Activated gamma-delta T cell (primary cell): Measurements from ENCODE around the gene SPINT1.

Source experiments
- DNase-seq: peaks from one replicate; lab custom pipeline; 2025; lab: John Stamatoyannopoulos, UW

SPINT1 gene

GRCh38 chr15:40893019-40893670, 49.3 kb downstream of the SPINT1 start:
- no peak for DNase-seq

- DNase-seq: peak; percentile 94
Observed at GRCh38 chr15:40893733-40894680, 50.2 kb downstream of the SPINT1 start, which contains the start of gene VPS18. Gene VPS18 (plus strand): TSS chr15:40894450. CDS start chr15:40894769, 319 bp downstream.

DNA sequence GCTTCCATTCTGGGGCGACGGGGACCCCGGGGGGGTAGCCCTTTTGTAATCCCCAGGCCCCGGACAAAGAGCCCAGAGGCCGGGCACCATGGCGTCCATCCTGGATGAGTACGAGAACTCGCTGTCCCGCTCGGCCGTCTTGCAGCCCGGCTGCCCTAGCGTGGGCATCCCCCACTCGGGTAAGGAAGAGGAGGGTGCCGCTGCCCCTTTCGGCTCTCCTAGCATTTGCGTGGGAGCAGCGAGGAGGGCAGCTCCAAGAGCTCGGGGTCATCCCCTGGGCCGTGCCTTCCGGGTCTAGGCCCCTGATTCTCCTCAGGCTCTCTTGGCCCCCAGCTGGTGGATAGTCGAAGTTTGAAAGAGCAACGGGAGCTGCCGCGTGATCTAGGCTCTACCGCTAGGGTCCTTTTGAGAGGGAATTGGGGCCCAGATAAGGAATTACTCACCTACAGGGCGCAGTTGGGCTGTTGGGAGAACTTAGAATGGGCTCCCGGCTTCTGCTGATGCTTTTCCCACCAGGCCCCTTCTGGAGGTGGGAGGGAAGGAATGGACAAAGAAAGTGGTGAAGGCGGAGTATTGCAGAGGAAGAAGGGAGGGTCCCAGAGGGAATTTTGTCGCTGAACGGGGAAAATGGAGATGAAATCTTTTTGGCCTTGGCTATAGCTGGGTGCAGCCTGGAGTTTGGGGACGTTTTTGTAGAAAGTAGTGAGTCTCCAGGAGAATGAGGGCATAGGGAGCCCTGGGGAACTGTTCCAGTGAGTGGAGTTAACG, 51.0 kb downstream of the SPINT1 start:
- no peak for DNase-seq

GRCh38 chr15:40899536-40900207, 55.8 kb downstream of the SPINT1 start:
- no peak for DNase-seq

- DNase-seq: no peak
Observed at GRCh38 chr15:40900256-40901052, 56.6 kb downstream of the SPINT1 start.

DNA sequence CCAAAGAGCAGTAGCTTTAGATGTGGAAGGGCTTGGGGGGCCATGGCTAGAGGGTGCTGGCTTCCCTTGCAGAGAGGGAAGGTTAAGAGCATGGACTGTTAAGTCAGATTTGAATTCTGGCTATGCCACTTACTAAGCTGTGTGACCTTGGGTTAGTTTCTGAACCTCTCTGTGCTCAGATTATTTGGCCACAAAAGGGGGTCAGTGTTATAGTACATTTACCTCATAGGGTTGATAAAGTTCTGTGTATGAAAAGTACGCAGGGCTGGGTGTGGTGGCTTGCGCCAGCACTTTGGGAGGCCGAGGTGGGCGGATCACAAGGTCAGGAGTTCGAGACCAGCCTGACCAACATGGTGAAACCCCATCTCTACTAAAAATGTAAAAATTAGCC, 57.2 kb downstream of the SPINT1 start:
- no peak for DNase-seq

DNA sequence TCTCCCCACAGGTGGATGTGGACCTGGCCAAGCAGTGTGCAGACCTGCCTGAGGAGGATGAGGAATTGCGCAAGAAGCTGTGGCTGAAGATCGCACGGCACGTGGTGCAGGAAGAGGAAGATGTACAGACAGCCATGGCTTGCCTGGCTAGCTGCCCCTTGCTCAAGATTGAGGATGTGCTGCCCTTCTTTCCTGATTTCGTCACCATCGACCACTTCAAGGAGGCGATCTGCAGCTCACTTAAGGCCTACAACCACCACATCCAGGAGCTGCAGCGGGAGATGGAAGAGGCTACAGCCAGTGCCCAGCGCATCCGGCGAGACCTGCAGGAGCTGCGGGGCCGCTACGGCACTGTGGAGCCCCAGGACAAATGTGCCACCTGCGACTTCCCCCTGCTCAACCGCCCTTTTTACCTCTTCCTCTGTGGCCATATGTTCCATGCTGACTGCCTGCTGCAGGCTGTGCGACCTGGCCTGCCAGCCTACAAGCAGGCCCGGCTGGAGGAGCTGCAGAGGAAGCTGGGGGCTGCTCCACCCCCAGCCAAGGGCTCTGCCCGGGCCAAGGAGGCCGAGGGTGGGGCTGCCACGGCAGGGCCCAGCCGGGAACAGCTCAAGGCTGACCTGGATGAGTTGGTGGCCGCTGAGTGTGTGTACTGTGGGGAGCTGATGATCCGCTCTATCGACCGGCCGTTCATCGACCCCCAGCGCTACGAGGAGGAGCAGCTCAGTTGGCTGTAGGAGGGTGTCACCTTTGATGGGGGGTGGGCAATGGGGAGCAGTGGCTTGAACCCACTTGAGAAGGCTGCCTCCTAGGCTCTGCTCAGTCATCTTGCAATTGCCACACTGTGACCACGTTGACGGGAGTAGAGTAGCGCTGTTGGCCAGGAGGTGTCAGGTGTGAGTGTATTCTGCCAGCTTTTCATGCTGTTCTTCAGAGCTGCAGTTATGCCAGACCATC, 59.0 kb downstream of the SPINT1 start:
- no peak for DNase-seq

DNA sequence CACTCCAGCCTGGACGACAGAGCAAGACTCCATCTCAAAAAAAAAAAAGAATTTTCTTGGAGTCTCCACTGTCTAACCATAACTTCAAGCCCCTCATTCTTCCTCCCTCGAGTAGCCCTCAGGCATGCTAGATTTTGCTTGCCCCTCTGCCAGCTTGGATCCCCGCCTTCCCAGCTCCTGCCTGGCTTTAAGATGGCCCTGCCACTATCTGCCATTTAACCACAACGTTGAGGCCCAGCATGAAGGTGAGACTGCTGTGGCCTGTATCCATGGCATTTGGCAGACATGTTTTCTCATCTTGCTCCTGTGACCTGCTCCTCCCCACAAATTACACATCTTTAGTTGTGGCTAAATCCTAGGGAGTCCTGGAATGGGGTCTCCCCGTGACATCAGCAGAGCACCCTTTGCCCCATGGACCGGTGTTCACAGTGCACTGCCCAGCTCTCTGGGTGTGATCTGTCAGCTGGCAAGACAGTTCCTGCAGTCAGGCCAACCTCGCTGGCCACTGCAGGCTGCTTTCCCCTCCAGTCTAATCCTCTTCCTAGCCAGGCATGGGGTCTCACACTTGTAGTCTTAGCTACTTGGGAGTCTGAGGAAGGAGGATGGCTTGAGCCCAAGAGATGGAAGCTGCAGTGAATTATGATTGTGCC, 60.8 kb downstream of the SPINT1 start:
- no peak for DNase-seq

DNA sequence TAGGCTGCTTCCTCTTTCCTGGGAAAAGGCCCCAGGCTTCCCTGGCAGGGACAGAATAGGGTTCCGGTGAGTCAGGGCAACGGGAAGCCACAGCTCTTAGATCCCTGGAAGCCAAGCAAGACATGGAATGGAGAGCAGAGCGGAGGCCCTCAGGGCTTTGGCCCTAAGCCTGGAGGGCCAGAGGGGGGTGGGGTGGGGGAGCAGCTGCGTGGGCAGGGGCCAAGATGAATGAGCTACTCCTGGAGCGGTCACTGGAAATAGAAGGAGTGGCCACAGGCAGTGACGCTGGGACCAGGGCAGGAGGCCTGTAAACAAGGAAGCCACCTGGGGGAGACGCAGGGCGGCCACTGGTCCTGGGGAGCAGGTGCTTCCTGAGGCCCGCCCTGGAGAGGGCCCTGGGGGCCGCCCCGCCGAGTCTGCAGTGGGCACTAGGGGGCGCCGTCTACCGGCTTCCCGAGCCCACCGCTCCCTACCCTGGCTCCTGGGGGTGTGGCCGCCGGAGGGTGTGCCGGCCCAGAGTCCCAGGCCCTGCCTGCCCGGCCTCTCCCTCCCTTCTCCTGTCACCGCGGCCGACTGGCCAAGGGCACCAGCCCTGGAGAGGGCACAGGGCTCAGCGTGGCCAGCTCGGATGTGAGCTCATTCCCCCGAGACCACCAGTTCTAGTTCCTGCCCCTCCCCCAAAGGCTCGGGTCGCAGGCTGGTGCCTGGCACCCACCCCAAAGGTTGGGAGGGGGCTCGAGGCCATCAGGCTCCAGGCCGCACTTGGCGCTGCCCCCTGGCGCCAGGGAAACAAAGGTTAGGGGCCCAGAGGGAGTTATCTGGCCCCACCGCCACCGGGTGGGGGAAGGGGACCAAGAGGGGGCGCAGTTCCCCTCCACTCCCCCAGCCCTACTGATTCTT, 62.5 kb downstream of the SPINT1 start:
- DNase-seq: peak; percentile 49

DNA sequence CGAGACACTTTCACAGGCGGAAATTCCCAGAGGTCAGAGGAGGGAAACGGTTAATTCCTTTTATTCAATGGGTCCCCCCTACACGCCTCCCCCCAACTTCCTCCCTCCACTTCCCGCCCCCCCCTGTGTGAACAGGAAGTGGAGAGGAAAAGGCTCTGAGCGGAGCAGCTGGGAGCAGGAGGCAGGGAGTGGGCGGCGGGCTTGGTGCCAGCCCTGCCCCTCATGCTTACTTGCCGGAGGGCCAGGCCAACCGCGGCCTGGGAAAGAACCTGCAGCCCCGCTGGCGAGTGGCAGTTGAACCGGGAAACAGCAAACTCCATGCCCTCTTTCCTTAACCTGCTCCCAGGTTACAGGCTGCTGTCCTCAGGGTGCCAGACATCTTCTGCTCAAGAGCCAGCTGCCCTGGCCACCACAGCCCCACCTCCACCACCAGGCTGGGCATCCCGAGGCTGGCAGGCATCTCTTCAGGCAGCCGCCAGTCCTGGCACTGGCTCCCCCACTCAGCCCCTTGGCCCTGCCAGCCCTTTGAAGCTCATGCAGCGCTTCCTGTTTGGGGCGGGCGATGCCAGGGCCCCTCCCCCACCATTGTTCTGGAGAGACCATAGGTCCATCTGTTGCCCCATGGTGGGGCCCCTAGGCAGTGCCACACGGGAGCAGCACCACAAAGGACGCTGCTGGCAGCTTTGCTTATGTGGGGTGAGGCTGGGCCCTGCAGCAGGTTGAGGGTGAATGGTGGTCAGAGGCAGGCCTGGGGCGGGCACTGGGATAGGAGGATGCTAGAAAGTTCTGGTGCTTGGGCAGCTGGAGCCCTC, 63.3 kb downstream of the SPINT1 start:
- DNase-seq: no peak
